Astrocyte of the hippocampus (primary cell): ENCODE data around the gene SLC6A17.

Experiments
- DNase-seq: peaks from one replicate; pipeline ENCODE4 v3.0.0; 2011; ENCODE audit warnings: low read depth, low spot score

The SLC6A17 gene

DNA sequence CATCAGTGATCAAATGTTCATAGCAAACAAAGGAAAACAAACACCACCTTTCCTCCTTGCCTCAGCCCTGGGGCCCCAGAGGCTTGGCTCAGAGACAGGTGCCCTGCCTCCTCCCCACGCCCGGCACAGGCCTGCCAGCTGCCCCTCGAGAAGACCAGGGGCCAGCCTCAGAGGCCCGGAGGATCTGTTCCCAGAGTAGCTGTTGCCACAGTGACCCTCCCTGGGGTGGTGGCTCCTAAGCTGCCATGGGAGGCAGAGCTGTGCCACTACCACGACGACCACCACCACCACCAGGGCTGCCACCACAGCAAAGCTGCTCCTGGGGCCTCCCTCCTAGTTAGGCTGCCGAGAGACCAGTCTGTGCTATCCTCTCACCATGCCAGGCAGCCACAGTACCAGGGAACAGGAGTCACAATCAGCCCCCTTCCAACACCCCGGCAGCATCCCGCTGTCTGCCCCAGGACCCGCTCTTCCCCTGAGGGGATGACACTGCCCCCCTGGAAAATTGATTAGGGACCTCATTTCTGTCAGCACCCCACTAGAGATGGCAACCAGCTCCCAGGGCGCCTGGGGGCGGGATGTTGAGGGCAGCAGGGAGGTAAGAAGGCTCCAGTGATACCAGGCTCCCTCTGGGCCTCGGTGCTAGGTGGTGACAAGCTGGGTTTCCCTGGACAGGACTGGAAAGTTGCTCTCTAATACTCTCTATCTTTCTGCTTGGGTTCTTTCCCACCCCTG lies 90.3 kb downstream of the SLC6A17 start:
- DNase-seq, result no peak

DNA sequence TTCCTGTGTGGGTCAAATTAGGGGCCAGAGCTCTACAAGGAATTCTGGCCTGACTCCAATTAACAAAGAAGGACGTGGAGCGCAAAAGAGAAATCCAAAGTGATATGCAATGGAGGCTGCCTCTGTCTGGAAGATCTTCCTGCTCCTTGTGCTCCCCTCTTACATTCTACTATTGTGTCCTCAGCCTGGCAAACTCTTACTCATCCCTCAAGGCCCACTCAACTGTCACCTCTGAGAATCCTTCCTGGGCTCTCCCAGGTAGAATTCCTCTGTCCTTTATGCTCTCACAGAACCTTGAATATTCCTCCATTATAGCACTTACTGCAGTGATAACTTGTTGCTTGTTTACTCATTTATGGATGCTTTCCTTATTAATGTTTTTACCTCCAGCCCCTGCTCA lies 91.2 kb downstream of the SLC6A17 start:
- DNase-seq, result no peak

GRCh38 chr1:110242062-110242461 lies 91.8 kb downstream of the SLC6A17 start:
- no peak for DNase-seq

- DNase-seq, result no peak
These were observed 92.4 kb downstream of the SLC6A17 start for GRCh38 chr1:110242731-110243130.

DNA sequence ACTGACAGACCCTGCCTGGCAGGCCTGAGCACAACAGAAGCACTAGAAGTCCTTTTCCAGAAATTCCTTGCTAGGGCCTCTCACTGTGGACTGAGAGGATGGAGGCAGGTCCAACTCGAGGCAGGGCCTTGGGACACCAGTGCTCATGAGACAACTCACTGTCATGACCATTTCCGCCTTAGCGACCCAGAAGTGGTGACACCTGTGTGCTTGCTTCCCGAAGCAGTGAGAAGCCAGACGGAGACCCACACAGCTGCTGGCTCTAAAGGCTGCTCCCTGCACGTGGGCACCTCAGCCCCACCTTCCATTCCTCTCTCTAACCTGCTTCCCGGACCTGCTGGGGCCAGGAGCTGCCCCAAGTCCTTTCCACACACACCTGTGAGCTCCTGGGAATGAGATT lies 92.9 kb downstream of the SLC6A17 start:
- no peak for DNase-seq

DNA sequence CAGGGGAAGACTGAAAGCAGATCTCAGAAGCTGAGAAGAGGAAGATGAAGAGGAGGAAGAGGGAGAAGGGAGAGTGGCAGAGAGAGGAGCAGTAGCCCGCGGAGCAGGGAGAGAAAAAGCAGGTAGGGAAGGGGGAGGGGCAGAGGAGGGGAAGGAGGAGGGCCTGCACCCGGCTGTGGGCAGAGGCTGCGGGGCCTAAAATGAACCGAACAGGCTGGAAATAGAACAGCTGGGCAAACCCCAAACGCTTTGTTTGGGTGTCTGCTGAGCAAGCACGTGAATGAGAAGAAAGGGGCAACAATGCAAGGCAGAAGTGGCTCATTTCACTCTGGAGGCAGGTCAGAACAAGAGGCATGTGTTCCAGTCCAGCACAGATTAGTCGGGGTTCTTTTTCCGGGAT lies 93.3 kb downstream of the SLC6A17 start:
- no peak for DNase-seq

DNA sequence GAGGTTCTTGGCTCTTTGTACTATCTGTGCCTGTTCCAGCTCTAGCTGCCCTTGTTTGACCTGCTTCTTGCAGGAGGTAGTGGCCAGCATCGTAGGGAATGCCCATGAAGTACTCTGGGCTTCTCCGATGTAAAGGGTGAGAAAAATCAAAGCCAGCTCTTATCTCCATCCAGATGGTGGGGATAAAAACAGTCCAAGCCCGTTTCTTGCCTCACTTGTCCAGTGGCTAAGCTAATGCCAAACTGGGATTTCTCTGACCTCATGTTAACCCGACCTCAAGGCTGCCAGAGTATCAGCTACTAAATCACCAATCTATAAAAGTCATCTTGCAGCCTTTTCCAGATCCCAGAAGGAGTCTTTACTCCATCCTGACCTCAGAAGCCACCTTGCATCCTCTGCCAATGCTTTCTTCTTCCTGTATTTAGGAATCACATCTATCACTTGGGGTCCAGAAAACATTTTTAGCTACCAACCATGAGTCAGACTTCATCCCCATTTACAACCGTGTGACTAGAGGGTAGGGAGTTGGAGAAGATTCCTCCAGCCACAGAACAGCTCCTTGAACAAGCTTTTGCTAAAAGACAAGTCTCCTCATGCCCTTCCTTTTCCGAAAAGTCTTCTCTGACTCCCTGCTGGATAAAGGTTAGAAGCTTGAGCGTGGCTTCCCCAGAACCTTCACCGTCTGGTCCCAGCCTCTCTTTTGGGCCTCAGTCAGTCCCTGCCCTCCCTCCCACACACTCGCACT lies 95.8 kb downstream of the SLC6A17 start:
- no peak for DNase-seq

DNA sequence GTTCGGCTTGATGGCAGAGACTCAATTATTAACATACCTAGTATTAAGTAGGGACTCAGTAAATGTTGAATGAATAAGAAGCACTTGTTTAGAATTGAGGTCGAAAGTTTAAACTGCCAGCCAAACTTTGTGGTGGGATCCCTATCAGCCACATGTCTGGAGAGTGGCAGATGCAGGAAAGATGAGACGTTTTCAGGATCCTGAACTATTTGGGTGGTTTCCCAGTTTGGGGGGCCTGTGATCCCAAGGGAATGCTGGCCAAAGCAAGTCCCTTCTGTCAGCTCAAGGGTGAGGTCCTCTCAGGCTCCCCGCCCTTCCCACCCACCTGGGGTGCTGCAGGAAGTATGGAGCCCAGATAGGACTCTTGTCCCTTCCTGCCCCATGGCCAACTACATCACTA lies 98.5 kb downstream of the SLC6A17 start:
- no peak for DNase-seq

DNA sequence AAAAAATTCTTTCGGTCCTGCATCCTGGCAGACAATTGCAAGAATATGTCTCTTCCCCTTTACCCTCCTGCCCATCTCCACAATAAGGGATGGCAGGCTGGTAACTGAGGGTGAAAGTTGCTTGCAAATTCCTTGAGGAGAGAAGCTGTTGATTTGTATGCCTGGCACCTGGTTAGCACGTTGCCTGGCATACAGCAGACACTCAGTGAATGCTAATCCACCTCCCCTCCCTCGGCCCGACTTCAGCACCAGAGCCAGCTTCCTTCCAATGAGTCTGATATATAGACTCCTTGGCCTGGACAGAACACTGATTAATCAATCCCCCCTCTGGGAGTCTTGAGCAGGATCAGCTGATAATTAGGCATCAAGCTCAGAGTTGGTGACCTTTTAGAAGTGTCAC lies 99.0 kb downstream of the SLC6A17 start:
- DNase-seq, result no peak

DNA sequence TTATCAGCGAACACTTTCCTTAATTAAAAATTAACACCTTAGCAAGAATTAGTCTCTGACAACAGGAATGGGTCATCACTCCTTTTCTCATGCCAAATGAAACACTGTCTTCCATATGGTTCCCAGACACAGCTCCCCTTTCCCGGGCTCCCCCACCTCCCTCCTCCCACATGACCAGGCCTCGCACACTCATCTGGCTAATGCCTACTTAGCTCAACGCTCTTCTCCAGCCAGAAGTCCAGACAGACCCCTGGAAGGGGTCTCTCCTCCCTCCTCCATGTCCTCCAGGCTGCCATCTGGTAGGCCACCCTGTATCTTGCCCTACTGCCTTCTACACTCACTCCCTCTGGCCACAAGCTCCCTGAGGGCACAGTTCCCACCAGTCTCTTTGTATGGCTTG lies 99.7 kb downstream of the SLC6A17 start:
- no peak for DNase-seq

DNA sequence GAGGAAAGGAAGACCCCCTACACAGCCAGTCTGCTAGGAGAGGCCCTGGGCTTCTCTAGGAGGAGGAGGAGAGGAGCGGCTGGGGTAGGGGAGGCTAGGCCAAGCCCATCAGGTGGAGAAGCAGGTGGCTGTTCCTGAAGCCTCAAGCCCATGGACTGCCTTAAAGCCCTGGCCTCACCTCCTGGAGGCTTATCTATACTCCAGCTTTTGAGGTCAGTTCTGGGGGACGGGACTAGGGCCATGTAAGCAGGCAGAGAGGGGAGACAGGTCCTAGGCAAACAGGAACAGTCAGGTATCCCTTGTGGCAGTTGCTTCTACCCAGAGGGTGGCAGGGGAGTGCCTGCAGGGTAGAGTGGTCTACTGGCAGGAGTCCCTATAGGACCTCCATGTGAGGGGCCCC lies 100.5 kb downstream of the SLC6A17 start:
- no peak for DNase-seq
